NCI-H524 (cell line): ENCODE results near the gene MEIKIN.

Source experiments
- DNase-seq, 2 experiments: peaks; one replicate each; lab custom pipeline; 2025; lab: John Stamatoyannopoulos, UW

The MEIKIN gene

GRCh38 chr5:131771692-131772091 is 173.8 kb downstream of the MEIKIN start:
- no peak for DNase-seq

GRCh38 chr5:131769961-131770360 is 175.5 kb downstream of the MEIKIN start:
- no peak for DNase-seq

- no peak for DNase-seq
These were observed 176.1 kb downstream of the MEIKIN start for GRCh38 chr5:131769336-131769735.

GRCh38 chr5:131767891-131768290 is 177.6 kb downstream of the MEIKIN start:
- no peak for DNase-seq

GRCh38 chr5:131766689-131767088 is 178.8 kb downstream of the MEIKIN start:
- no peak for DNase-seq

DNA sequence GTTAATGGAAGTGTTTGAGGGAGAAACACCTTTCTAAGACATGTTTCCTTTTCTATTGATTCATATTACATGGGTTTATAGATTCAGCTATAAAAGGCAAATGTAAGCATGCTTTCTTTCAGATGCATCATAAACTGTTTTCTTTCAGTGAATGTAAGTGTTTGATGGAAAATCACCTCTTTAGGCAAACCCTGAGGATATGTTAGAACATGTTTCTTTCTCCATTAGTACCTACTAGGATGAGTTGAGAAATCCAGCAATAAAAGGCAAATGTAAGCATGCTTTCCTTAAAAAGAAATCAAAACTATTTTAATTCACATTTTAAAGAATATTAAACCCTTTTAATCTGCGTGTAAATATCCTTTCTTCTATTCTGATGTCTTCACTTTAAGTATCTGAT is 180.2 kb downstream of the MEIKIN start:
- DNase-seq: no peak

DNA sequence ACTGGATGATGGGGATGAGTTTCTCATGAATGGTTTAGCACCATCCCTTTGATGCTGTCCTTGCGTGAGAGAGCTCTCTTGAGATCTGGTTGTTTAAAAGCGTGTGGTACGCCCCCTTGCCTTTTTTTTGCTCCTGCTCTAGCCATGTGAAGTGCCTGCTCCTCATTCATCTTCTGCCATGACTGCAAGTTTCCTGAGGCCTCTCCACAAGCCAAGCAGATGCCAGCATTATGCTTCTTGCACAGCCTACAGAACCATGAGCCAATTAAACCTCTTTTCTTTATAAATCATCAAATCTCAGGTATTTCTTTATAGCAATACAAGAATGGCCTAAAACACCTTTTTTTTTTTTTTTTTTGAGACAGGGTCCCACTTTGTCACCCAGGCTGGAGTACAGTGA is 181.5 kb downstream of the MEIKIN start:
- DNase-seq: no peak

- no peak for DNase-seq
These were observed 184.7 kb downstream of the MEIKIN start for GRCh38 chr5:131760793-131761192.

GRCh38 chr5:131759704-131760103 is 185.8 kb downstream of the MEIKIN start:
- DNase-seq: no peak

DNA sequence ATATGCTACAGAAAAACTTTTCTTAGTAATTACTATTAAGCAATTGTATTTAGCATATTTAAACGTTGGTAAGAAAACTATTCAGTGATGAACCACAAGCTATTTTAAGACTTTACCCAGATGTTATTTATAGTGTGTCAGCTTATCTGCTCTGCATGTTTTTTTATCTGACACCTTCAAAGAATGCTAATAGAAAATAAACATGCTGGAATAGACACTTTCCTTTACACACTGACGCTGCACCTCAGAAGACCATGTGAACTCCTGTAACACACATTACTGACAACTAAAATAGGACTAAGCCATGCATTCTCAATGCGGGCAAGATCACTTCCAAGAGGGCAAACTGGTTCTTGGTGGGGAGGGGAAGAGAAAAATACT is 187.0 kb downstream of the MEIKIN start:
- no peak for DNase-seq

- DNase-seq: no peak
These were observed 187.5 kb downstream of the MEIKIN start for GRCh38 chr5:131757830-131758519.
